ENCODE results near the gene SDF2L1. TPM values are rescaled to one million over a fixed set of nuclear protein-coding genes. Genes with fewer than 3 reads are reported as not detected.

Gene SDF2L1
- total RNA-seq, 1 donor, result 18.3 TPM

- TF ChIP-seq CTCF (IDR thresholded peaks at IDR 0.05; ENCODE audit: insufficient read depth, low read length), result no peak
- no peak overlapping the region for H3K4me3 ChIP-seq (ENCODE audit: low read depth, low read length)
- DNase-seq (ENCODE audit: low read depth), result no peak
These were observed 17.9 kb downstream of the SDF2L1 start for GRCh38 chr22:21659864-21660525.

- DNase-seq (ENCODE audit: low read depth), result no peak
- no peak for TF ChIP-seq CTCF (IDR thresholded peaks at IDR 0.05; ENCODE audit: insufficient read depth, low read length)
- H3K4me3 ChIP-seq (ENCODE audit: low read depth, low read length), result no peak overlapping the region
These were observed 18.8 kb downstream of the SDF2L1 start for GRCh38 chr22:21660904-21661303.

GRCh38 chr22:21661991-21662390, 19.9 kb downstream of the SDF2L1 start:
- DNase-seq (ENCODE audit: low read depth), result no peak
- no peak overlapping the region for H3K4me3 ChIP-seq (ENCODE audit: low read depth, low read length)
- no peak for TF ChIP-seq CTCF (IDR thresholded peaks at IDR 0.05; ENCODE audit: insufficient read depth, low read length)

- no peak for TF ChIP-seq CTCF (IDR thresholded peaks at IDR 0.05; ENCODE audit: insufficient read depth, low read length)
- DNase-seq (ENCODE audit: low read depth), result no peak
- no peak overlapping the region for H3K4me3 ChIP-seq (ENCODE audit: low read depth, low read length)
These were observed 21.6 kb downstream of the SDF2L1 start for GRCh38 chr22:21663738-21664137.

GRCh38 chr22:21665047-21665851, 23.1 kb downstream of the SDF2L1 start:
- no peak for DNase-seq (ENCODE audit: low read depth)
- H3K4me3 ChIP-seq (ENCODE audit: low read depth, low read length), result peak overlapping the region; percentile 88
- no peak for TF ChIP-seq CTCF (IDR thresholded peaks at IDR 0.05; ENCODE audit: insufficient read depth, low read length)

- DNase-seq (ENCODE audit: low read depth), result no peak
- H3K4me3 ChIP-seq (ENCODE audit: low read depth, low read length), result peak overlapping the region; percentile 88
- TF ChIP-seq CTCF (IDR thresholded peaks at IDR 0.05; ENCODE audit: insufficient read depth, low read length), result no peak
These were observed 24.7 kb downstream of the SDF2L1 start for GRCh38 chr22:21666786-21667185.
